ENCODE results near the gene ZKSCAN8. TPM values are rescaled to one million over a fixed set of nuclear protein-coding genes. Genes with fewer than 3 reads are reported as not detected.

The ZKSCAN8 gene
- total RNA-seq, 1 experiment from 2014 or later: 12.0 TPM

DNA sequence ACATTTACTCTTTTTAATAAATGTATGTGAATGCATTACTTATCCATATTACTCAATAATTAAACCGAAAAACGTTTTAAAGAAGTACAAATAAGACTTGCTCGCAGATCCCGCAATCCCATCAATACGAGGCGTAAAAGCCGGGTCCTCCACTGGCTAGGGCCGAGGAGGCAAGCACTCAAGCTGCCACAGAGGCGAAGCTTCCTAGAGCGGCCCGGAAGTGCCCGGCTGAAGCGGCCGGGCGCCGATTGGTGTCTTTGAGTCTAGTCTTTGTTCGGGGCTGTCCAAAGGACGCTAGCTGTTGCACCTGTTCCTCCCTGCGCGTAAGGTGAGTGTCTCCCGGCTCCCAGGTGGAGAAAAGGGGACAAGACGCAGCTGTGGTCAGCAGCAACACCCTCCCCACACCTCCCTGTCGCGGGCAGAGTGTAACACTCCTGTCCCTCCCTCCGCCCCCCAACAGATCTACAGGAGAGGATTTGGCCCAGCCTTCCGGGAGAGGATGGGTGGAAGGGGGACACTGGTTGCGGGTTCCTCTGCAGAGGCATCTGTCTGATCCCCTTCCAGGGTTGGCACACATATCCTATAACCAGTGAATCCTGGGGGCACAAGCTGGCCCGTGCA, 17.2 kb upstream of the ZKSCAN8 start, which contains the start of gene ZSCAN16:
TSS of gene ZSCAN16 (plus strand) at position 260 of the 621 bp plus-strand sequence. CDS start 835 bp downstream, outside the sequence.
- peaks cover 24% of the 10 kb centered on the region for H3K79me2 ChIP-seq (ENCODE audit: low read length)
- H3K9ac ChIP-seq (ENCODE audit: low read length): peak within 1 kb of the TSS; percentile 54
- intact Hi-C loops (cut with micrococcal nuclease): loop anchor here (1.0 kb wide), 2 partner anchors 17 to 259 kb away; partner anchors contain the start of gene ZKSCAN8
- CTCF ChIA-PET: interaction anchor here (0.6 kb wide), 1 partner anchor 158 kb away, joined by 5 read pairs; no protein-coding TSS in a partner anchor
- peaks cover 9% of the 10 kb centered on the region; the same call in 1 of the 2 replicates for H3K4me1 ChIP-seq (ENCODE audit: insufficient read depth, low read length)
- TF ChIP-seq EZH2 (IDR thresholded peaks at IDR 0.05; ENCODE audit: low read length, unreplicated experiment): no peak
- no peak for TF ChIP-seq EZH2phosphoT487 (IDR thresholded peaks at IDR 0.05; ENCODE audit: borderline replicate concordance, low read length)
- no peak for TF ChIP-seq CTCF (conservative IDR thresholded peaks at IDR 0.05; ENCODE audit: low read depth, low read length)
- BruUV-seq (replicated peaks): no TSS peak
- no peak within 1 kb of the TSS for H3K27ac ChIP-seq (ENCODE audit: low read length)
- POLR2A ChIA-PET (ENCODE audit: unreplicated experiment): interaction anchor here (0.6 kb wide), 4 partner anchors 20 to 305 kb away, joined by 3 to 12 read pairs (median 3); no protein-coding TSS in a partner anchor
- H3K9me3 ChIP-seq (ENCODE audit: low read length): no peaks in the 10 kb centered on the region
- DNase-seq (peak; percentile 91), ATAC-seq (peak; percentile 99)
- H3K27me3 ChIP-seq (ENCODE audit: low read length): no peaks in the 10 kb centered on the region
- H2AFZ ChIP-seq (ENCODE audit: low read length): peak within 1 kb of the TSS; percentile 91
- no peaks in the 10 kb centered on the region for H3F3A ChIP-seq (ENCODE audit: low read length, unreplicated experiment)
- no peaks in the 10 kb centered on the region for H3K9me2 ChIP-seq (replicated peaks; ENCODE audit: low read length)
- peak within 1 kb of the TSS; percentile 85 for H3K4me3 ChIP-seq (ENCODE audit: low read length)
- H4K20me1 ChIP-seq (ENCODE audit: low read length): no peaks in the 10 kb centered on the region
- H3K4me2 ChIP-seq (ENCODE audit: low read length): peak within 1 kb of the TSS; percentile 83
- H3K36me3 ChIP-seq (ENCODE audit: low read depth, low read length): no peaks in the 10 kb centered on the region; the same call in 1 of the 2 replicates

- Histone ChIP-seq H2AFZ (ENCODE audit: low read length) (peak overlapping the region; percentile 91), H3K9ac (ENCODE audit: low read length) (peak overlapping the region; percentile 54), H3K4me3 (ENCODE audit: low read length) (peak overlapping the region; percentile 85), H3K9me2 (replicated peaks; ENCODE audit: low read length) (no peaks in the 10 kb centered on the region), H3K4me1 (ENCODE audit: insufficient read depth, low read length) (peaks cover 9% of the 10 kb centered on the region; the same call in 1 of the 2 replicates), H3K27me3 (ENCODE audit: low read length) (no peaks in the 10 kb centered on the region), H3K36me3 (ENCODE audit: low read depth, low read length) (no peaks in the 10 kb centered on the region; the same call in 1 of the 2 replicates), H4K20me1 (ENCODE audit: low read length) (no peaks in the 10 kb centered on the region), H3K27ac (ENCODE audit: low read length) (no peak overlapping the region), H3K79me2 (ENCODE audit: low read length) (peaks cover 25% of the 10 kb centered on the region), H3K9me3 (ENCODE audit: low read length) (no peaks in the 10 kb centered on the region), H3F3A (ENCODE audit: low read length, unreplicated experiment) (no peaks in the 10 kb centered on the region), H3K4me2 (ENCODE audit: low read length) (peak overlapping the region; percentile 83)
- DNase-seq (no peak), ATAC-seq (peak; percentile 16)
- ChIA-PET CTCF (no interaction called here), POLR2A (ENCODE audit: unreplicated experiment) (interaction anchor here (0.6 to 0.7 kb wide), 2 partner anchors 151 to 306 kb away, joined by 3 to 12 read pairs; no protein-coding TSS in a partner anchor)
- BruUV-seq (replicated peaks): TSS peak; percentile 67
- intact Hi-C loops (cut with micrococcal nuclease): loop anchor here (1.0 kb wide), 2 partner anchors 16 to 258 kb away; partner anchors contain the start of gene ZKSCAN8
- TF ChIP-seq CTCF (conservative IDR thresholded peaks at IDR 0.05; ENCODE audit: low read depth, low read length) (no peak), EZH2phosphoT487 (IDR thresholded peaks at IDR 0.05; ENCODE audit: borderline replicate concordance, low read length) (no peak), EZH2 (IDR thresholded peaks at IDR 0.05; ENCODE audit: low read length, unreplicated experiment) (no peak)
Observed at GRCh38 chr6:28124971-28125353, 16.7 kb upstream of the ZKSCAN8 start.

All from PC-3 (cell line).